ENCODE data around the gene ITGA7. TPM values are rescaled to one million over a fixed set of nuclear protein-coding genes. Genes with fewer than 3 reads are reported as not detected.

ITGA7 gene
- total RNA-seq, 1 donor from 2014 or later = 23.6 TPM

DNA sequence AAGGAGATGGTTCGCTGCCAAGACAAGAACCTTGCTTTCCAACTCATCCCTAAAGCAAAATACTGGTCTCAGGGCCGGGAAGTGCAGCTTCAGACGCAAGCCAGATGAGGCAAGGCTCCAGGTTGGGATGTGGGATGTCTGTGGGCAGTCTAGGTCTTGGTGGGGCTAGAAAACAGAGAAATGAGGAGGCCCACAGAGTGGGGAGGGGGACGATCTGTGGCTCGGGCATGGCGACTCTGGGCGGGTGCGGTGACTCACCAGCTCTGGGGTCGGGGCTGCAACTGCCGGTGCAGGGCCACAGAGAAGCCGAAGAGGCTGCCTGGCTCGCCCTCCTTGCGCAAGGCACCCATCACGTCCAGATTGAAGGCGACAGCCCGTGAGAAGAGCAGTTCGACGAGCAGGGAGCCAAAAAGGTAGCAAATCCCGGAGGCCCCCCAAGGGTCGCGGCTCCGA, 459 bp downstream of the ITGA7 start:
- H3K9me3 ChIP-seq = no peaks in the 10 kb centered on the region
- H3K27ac ChIP-seq = peak overlapping the region; percentile 69
- no peak for TF ChIP-seq POLR2AphosphoS5 (IDR thresholded peaks at IDR 0.05; ENCODE audit: insufficient read depth in 1 of 2, low read depth in 1 of 2)
- no peak for TF ChIP-seq POLR2A (IDR thresholded peaks at IDR 0.05)
- H3K27me3 ChIP-seq = no peaks in the 10 kb centered on the region
- peaks cover 18% of the 10 kb centered on the region for H3K4me1 ChIP-seq
- no peaks in the 10 kb centered on the region for H3K36me3 ChIP-seq
- no peak for DNase-seq (ENCODE audit: extremely low spot score in 2 of 2)
- H3K4me3 ChIP-seq = peak overlapping the region; percentile 53 to 66
- intact Hi-C loops (cut with DNase I) = no loop called here

DNA sequence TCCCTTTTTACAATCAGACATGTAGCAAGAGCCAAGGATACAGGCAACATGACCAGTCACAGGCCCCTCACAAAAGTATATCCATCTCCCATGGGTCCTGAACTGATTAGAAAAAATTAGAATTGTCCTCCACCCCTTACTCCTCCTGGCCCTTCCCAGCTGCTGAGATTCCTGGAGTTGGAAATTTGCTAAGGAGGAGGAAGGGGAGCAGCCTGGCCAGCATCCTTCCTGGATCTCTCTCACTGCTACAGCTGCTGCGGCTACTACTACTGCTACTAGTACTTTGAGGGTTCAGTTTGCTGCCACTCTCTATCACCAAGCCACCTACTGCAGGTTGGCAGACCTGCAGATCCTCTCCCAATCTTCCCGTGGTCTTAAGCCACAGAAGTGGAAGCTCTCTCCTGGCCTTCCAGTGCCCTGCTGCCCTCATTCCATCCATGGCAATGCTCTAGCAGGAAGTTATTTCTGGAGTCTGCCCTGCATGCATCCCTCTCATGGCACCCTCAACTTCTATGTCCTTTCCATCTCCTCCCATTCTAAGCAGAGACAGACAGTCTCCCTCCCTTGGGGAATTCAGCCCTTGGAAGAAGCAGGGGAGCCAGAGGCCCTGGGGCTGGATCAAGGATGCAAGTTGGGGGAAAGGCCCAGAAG, 1.0 kb downstream of the ITGA7 start:
- no peak for DNase-seq (ENCODE audit: extremely low spot score in 2 of 2)
- Histone ChIP-seq H3K4me1 (peaks cover 18% of the 10 kb centered on the region), H3K27me3 (no peaks in the 10 kb centered on the region), H3K9me3 (no peaks in the 10 kb centered on the region), H3K36me3 (no peaks in the 10 kb centered on the region), H3K4me3 (peak overlapping the region; percentile 53 to 66), H3K27ac (peak overlapping the region; percentile 69)
- intact Hi-C loops (cut with DNase I) = no loop called here
- TF ChIP-seq POLR2A (IDR thresholded peaks at IDR 0.05) (no peak), POLR2AphosphoS5 (IDR thresholded peaks at IDR 0.05; ENCODE audit: insufficient read depth in 1 of 2, low read depth in 1 of 2) (no peak)
- TF ChIP-seq, protein P1, sequence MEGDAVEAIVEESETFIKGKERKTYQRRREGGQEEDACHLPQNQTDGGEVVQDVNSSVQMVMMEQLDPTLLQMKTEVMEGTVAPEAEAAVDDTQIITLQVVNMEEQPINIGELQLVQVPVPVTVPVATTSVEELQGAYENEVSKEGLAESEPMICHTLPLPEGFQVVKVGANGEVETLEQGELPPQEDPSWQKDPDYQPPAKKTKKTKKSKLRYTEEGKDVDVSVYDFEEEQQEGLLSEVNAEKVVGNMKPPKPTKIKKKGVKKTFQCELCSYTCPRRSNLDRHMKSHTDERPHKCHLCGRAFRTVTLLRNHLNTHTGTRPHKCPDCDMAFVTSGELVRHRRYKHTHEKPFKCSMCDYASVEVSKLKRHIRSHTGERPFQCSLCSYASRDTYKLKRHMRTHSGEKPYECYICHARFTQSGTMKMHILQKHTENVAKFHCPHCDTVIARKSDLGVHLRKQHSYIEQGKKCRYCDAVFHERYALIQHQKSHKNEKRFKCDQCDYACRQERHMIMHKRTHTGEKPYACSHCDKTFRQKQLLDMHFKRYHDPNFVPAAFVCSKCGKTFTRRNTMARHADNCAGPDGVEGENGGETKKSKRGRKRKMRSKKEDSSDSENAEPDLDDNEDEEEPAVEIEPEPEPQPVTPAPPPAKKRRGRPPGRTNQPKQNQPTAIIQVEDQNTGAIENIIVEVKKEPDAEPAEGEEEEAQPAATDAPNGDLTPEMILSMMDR (IDR thresholded peaks at IDR 0.05) = no peak

DNA sequence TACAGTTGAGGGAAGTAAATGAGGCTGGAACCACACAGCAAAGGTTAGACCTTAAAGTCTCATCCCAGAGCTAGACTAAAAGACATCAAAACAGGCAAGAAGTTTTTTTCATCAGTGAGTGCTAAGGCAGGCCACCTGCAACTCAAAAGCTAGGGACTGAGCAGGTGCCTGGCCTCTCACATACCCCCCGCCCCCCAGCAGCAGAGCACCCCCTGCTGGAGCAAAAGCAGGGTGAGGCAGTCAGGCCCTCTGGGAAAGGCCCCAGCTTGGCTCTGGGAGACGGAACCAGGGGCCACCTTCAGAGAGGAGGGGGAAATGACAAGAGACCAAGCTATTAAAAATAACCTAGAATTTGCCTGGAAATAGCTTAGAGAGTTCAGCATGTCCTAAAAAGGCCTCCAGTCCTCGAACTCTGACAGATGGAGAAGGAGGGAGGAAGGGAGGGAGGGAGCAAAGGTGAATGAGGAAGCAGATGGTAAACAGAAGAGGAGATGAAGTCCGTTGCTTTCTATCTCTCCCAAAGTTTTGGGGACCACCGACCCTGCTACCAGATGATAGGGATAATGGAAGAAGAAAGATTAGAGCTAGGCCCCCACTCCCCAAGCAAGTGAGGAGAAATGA, 1.8 kb downstream of the ITGA7 start:
- H3K9me3 ChIP-seq = no peaks in the 10 kb centered on the region
- no peaks in the 10 kb centered on the region for H3K36me3 ChIP-seq
- TF ChIP-seq POLR2A (IDR thresholded peaks at IDR 0.05) (no peak), POLR2AphosphoS5 (IDR thresholded peaks at IDR 0.05; ENCODE audit: insufficient read depth in 1 of 2, low read depth in 1 of 2) (no peak)
- TF ChIP-seq, protein P1 (IDR thresholded peaks at IDR 0.05) = no peak
- no peaks in the 10 kb centered on the region for H3K27me3 ChIP-seq
- peak overlapping the region; percentile 14 for H3K27ac ChIP-seq
- H3K4me1 ChIP-seq = peaks cover 18% of the 10 kb centered on the region
- no peak for DNase-seq (ENCODE audit: extremely low spot score in 2 of 2)
- peak overlapping the region; percentile 1 to 53 for H3K4me3 ChIP-seq
- intact Hi-C loops (cut with DNase I) = no loop called here

DNA sequence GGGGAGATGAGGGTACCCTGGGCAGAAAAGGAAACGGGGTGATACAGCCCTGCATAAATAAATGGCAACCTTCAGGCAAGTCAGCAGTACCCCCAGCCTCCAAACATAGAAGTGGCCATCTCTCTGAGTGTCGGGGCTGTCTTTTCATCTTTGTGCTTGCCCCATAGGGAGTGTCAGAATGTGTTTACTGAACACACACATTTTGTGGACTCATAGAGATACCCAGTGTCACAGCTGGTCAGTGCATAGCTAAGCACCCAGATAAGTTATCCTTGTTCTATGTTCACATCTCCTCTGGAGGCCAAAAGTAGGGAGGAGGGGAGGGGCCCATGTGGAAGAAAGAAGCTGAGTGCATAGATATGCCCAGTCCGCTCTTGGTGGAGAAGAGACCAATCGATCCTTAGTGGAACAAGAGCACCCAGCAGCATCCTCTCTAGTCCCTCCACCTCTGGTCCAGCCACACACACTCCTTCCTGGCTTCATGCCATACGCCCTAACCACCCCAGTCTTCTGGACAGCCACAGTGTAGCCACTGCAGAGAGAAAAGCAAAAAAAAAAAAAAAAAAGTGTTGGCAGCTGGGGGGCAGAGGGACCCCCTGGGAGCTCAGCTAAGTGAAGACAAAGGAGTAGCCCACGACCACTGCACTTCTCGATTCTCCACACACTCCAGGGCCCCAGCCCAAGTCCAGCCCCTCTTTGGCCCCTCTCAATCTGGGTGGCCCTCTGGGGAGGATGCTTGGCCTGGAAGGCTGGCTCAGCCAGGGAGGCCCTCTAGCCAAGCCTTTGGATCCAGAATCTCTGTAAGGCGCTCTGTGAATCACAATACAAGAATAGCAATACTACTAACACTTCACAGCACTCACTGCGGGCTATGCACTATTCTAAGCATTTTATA, 2.6 kb downstream of the ITGA7 start:
- no peaks in the 10 kb centered on the region for H3K36me3 ChIP-seq
- DNase-seq (ENCODE audit: extremely low spot score in 2 of 2) = no peak
- no peak overlapping the region for H3K27ac ChIP-seq
- TF ChIP-seq POLR2A (IDR thresholded peaks at IDR 0.05) = no peak
- TF ChIP-seq POLR2AphosphoS5 (IDR thresholded peaks at IDR 0.05; ENCODE audit: insufficient read depth in 1 of 2, low read depth in 1 of 2) = no peak
- TF ChIP-seq, protein P1 (IDR thresholded peaks at IDR 0.05) = no peak
- no peaks in the 10 kb centered on the region for H3K9me3 ChIP-seq
- intact Hi-C loops (cut with DNase I) = no loop called here
- peak overlapping the region; percentile 1 to 53 for H3K4me3 ChIP-seq
- peaks cover 21% of the 10 kb centered on the region for H3K4me1 ChIP-seq
- H3K27me3 ChIP-seq = no peaks in the 10 kb centered on the region
